Measurements from ENCODE around the gene TMEM179B.
"Not testable (repeated sequence)": the region's sequence is repeated elsewhere in the genome, so short reads cannot be mapped to it uniquely, and the experiment has no call there.

Gene TMEM179B, protein sequence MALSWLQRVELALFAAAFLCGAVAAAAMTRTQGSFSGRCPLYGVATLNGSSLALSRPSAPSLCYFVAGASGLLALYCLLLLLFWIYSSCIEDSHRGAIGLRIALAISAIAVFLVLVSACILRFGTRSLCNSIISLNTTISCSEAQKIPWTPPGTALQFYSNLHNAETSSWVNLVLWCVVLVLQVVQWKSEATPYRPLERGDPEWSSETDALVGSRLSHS

DNA sequence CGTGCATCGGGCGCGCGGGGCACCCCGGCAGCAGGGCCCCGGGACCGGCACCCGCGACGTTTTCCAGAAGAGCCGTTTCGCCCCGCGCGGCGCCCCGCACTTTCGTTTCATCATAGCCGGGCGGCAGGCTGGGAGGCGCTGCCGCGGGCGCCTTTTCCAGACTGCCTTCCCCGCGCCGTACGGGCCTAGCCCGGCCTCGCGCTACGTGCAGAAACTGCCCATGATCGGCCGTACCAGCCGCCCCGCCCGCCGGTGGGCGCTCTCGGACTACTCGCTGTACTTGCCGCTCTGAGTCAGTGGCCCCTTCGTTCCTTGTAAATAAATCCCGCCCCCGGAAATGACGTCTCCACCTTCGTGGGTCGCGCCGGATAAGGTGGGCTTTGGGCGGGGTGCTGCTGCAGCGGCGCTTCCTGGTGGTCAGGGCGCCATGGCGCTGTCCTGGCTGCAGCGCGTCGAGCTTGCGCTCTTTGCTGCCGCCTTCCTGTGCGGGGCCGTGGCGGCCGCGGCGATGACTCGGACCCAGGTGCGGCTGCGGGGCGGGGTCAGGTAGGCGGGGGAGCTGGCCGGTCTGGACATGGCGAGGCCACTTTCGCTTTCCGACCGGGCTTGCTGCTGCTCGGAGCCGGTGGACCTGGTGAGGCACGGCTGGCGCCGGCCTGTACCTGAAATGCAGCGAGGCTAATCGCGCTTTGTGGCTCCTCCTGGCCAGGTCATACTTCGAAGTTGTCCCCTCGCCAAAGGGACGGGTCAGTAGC is at the start of gene TMEM179B:
TMEM179B (plus strand) TSS at position 398 of the 755 bp plus-strand sequence; CDS start at position 428, 30 bp downstream.
- DNase-seq (ENCODE audit: low read depth, low spot score), result peak; percentile 99
- H3K4me1 ChIP-seq (ENCODE audit: insufficient read depth, insufficient read length), result peaks cover 3% of the 10 kb centered on the region

DNA sequence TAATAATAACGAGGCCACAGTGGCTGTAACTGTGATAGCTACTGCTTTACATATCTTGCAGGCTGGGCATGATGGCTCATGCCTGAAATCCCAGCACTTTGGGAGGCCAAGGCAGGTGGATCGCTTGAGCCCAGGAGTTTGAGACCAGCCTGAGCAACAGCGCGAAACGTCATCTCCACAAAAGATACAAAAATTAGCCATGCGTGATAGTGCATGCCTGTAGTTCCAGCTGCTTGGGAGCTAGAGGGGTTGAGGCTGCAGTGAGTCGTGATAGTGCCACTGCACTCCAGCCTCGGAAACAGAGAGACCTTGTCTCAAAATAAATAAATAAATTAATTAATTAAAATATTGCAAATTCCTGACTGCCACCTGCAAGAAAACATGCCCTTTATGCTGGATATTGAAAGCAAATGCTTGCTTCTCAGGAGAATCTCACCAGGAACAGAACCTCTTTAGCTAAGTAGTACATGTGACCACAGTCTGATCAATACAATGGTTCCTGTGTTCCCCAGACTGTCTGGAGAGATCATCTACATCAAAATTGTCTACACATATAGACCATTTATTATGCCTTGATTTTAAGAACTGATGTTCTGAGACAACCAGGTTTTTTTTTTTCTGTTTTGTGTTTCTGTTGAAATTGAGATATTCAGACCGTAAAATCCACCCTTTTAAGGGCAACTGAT is 39.6 kb upstream of the TMEM179B start:
- Histone ChIP-seq H3K9ac (ENCODE audit: insufficient read length, low read depth) (no peak overlapping the region), H3K4me3 (ENCODE audit: insufficient read length, low read depth) (no peak overlapping the region), H3K36me3 (ENCODE audit: insufficient read depth, insufficient read length, low read length) (peaks cover 22% of the 10 kb centered on the region), H3K27me3 (ENCODE audit: insufficient read depth, insufficient read length) (no peaks in the 10 kb centered on the region), H3K9me3 (ENCODE audit: insufficient read depth, low read length) (no peaks in the 10 kb centered on the region), H3K4me1 (ENCODE audit: insufficient read depth, insufficient read length) (peaks cover 2% of the 10 kb centered on the region)
- DNase-seq (ENCODE audit: low read depth, low spot score), result no peak
- no peak for TF ChIP-seq YY1 (IDR thresholded peaks at IDR 0.05; ENCODE audit: insufficient read depth, insufficient read length)

More for the DNA sequence above, at the start of gene TMEM179B:
- peaks cover 63% of the 10 kb centered on the region for H3K36me3 ChIP-seq (ENCODE audit: insufficient read depth, insufficient read length, low read length)
- no peaks in the 10 kb centered on the region for H3K27me3 ChIP-seq (ENCODE audit: insufficient read depth, insufficient read length)
- TF ChIP-seq YY1 (IDR thresholded peaks at IDR 0.05; ENCODE audit: insufficient read depth, insufficient read length) (peak; percentile 73), ZNF274 (IDR thresholded peaks at IDR 0.05; ENCODE audit: low read depth, low read length) (no peak)
- peak within 1 kb of the TSS; percentile 89 for H3K4me3 ChIP-seq (ENCODE audit: insufficient read length, low read depth)
- H3K9ac ChIP-seq (ENCODE audit: insufficient read length, low read depth), result peak within 1 kb of the TSS; percentile 93
- no peaks in the 10 kb centered on the region for H3K9me3 ChIP-seq (ENCODE audit: insufficient read depth, low read length)

DNA sequence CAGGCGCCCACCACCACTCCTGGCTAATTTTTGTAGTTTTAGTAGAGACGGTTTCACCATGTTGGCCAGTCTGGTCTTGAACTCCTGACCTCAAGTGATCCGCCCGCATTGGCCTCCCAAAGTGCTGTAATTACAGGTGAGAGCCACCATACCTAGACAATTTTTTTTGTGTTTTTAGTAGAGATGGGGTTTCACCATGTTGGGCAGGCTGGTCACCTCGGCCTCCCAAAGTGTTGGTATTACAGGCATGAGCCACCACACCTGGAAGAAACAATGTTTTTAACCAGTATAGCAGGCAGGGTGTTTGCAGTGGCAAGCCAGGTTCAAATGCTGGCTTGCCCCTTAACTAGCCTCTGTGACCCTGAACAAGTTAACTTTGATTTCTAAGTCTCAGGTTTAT is 37.3 kb upstream of the TMEM179B start:
- peaks cover 30% of the 10 kb centered on the region for H3K36me3 ChIP-seq (ENCODE audit: insufficient read depth, insufficient read length, low read length)
- not testable (repeated sequence) for H3K9me3 ChIP-seq (ENCODE audit: insufficient read depth, low read length); H3K4me1 ChIP-seq (ENCODE audit: insufficient read depth, insufficient read length); DNase-seq (ENCODE audit: low read depth, low spot score); H3K9ac ChIP-seq (ENCODE audit: insufficient read length, low read depth); H3K27me3 ChIP-seq (ENCODE audit: insufficient read depth, insufficient read length); H3K4me3 ChIP-seq (ENCODE audit: insufficient read length, low read depth)

DNA sequence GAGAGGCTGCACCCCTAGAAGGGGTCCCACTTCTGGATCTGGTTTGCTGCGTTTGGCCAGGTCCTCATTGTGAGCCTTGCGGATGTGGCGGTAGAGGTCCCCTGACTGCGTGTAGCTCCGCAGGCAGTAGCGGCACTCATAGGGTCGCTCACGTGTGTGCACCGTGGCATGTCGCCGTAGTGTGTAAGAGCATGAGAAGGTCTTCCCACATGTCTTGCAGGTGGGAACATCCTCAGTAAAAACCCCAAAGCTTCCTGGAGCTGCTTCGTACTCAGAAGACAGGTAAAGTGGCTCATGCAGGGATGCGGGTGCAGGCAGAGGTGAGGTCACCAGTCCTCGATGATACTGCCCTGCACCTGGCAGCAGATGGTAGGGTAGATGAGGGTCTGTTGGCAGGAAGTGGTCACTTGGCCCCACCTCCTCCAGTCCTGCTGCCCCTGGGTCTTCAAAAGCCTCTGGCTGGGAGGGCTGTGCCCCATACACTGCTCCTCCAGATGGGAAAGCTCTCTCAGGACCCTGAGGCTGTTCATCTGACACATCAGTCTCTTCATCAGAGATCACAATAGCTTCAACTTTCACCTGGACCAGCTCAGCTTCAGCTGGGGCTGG is 34.9 kb upstream of the TMEM179B start:
- TF ChIP-seq ZNF274 (IDR thresholded peaks at IDR 0.05; ENCODE audit: low read depth, low read length) (no peak), SUZ12 (IDR thresholded peaks at IDR 0.05; ENCODE audit: extremely low read depth, insufficient read depth, insufficient read length) (no peak), YY1 (IDR thresholded peaks at IDR 0.05; ENCODE audit: insufficient read depth, insufficient read length) (no peak)
- DNase-seq (ENCODE audit: low read depth, low spot score), result no peak
- Histone ChIP-seq H3K9me3 (ENCODE audit: insufficient read depth, low read length) (no peaks in the 10 kb centered on the region), H3K9ac (ENCODE audit: insufficient read length, low read depth) (peak overlapping the region; percentile 16), H3K4me3 (ENCODE audit: insufficient read length, low read depth) (no peak overlapping the region), H3K36me3 (ENCODE audit: insufficient read depth, insufficient read length, low read length) (peaks cover 29% of the 10 kb centered on the region), H3K27me3 (ENCODE audit: insufficient read depth, insufficient read length) (no peaks in the 10 kb centered on the region), H3K4me1 (ENCODE audit: insufficient read depth, insufficient read length) (peaks cover 8% of the 10 kb centered on the region)

DNA sequence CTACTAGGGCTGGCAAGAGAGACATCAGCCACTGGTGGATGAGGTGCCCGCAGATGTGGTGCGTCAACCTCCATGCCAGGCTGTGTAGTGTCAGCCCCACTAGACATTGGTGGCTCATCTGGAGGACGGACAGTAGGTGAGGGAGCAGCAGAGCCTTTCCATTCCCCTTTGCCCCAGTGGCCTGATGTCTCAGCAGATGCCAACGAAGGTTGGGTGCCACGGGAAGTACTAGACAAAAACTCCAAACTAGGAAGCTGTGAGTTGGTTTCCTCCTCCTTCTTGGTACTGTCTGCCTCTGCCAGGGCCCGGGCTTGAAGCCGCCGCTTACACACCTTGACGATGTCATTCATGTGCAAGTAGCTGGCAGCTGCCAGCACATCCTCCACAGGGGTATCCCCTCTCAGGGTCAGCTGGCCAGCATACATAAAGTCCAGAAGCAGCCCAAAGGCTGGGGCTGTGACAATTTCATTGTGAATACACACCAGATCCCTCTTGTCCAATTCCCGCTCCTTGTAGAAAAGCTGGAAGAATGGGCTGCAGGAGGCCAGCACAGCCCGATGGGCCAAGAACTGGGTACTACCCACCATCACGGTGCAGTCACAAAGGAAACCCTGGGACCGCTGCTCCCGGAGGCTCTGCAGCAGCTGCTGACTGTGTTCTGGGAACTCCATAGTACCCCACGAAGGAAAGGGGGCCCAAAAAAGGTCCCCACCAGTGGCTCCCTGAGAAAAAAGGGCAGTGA is 34.0 kb upstream of the TMEM179B start:
- H3K36me3 ChIP-seq (ENCODE audit: insufficient read depth, insufficient read length, low read length), result peaks cover 25% of the 10 kb centered on the region
- H3K4me1 ChIP-seq (ENCODE audit: insufficient read depth, insufficient read length), result peaks cover 6% of the 10 kb centered on the region
- TF ChIP-seq ZNF274 (IDR thresholded peaks at IDR 0.05; ENCODE audit: low read depth, low read length) (no peak), SUZ12 (IDR thresholded peaks at IDR 0.05; ENCODE audit: extremely low read depth, insufficient read depth, insufficient read length) (no peak), YY1 (IDR thresholded peaks at IDR 0.05; ENCODE audit: insufficient read depth, insufficient read length) (no peak)
- no peak for DNase-seq (ENCODE audit: low read depth, low spot score)
- peak overlapping the region; percentile 98 for H3K4me3 ChIP-seq (ENCODE audit: insufficient read length, low read depth)
- H3K27me3 ChIP-seq (ENCODE audit: insufficient read depth, insufficient read length), result no peaks in the 10 kb centered on the region
- H3K9me3 ChIP-seq (ENCODE audit: insufficient read depth, low read length), result no peaks in the 10 kb centered on the region
- H3K9ac ChIP-seq (ENCODE audit: insufficient read length, low read depth), result peak overlapping the region; percentile 98

DNA sequence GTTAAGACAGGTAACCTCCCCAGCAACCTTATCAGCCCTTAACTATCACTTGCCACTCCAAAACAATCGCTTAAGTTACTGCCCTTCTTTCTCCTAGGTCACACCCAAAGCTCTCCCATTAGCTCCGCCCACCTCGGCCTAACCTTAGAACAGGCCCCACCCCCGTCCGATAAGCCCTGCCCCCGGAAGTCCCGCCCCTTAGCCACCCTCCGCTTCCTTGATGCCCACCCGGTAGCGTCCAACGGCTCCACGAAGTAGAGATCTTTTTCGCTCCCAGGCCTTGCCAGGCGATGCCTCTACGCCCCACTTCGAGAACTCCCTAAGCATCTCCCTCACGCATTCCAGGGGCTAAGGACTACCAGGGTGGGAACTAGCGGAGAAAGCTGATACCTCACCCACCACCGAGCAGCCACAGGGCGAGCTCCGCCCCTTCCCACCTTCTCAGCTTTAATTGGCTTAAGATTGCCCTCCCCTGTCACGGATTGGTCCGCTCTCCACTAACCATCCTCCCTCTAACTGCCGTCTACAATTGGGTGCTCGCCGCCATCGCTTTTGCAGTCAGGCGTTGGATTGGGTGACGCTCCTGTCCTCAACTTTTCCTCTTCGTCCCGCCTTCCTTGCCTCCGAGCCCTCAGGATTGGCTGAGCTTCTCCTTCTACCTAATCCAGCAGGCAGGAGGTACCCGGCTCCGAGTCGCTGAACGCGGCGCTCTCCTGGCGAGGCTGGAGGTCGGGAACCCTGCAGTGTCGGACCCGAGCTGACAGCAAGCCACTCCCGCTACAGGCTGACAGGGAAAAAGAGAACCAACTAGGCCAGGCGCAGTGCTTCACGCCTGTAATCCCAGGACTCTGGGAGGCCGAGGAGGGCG is 33.2 kb upstream of the TMEM179B start, which contains the start of gene ZBTB3:
ZBTB3 (minus strand) TSS at position 425 of the 868 bp plus-strand sequence. CDS start 496 bp downstream, outside the sequence.
- Histone ChIP-seq H3K4me3 (ENCODE audit: insufficient read length, low read depth) (peak within 1 kb of the TSS; percentile 98), H3K9me3 (ENCODE audit: insufficient read depth, low read length) (no peaks in the 10 kb centered on the region), H3K4me1 (ENCODE audit: insufficient read depth, insufficient read length) (peaks cover 6% of the 10 kb centered on the region), H3K9ac (ENCODE audit: insufficient read length, low read depth) (peak within 1 kb of the TSS; percentile 98), H3K27me3 (ENCODE audit: insufficient read depth, insufficient read length) (no peaks in the 10 kb centered on the region), H3K36me3 (ENCODE audit: insufficient read depth, insufficient read length, low read length) (peaks cover 22% of the 10 kb centered on the region)
- peak; percentile 99 for DNase-seq (ENCODE audit: low read depth, low spot score)
- TF ChIP-seq ZNF274 (IDR thresholded peaks at IDR 0.05; ENCODE audit: low read depth, low read length) (no peak), SUZ12 (IDR thresholded peaks at IDR 0.05; ENCODE audit: extremely low read depth, insufficient read depth, insufficient read length) (no peak), YY1 (IDR thresholded peaks at IDR 0.05; ENCODE audit: insufficient read depth, insufficient read length) (no peak)

All from NT2/D1 (cell line).